HepG2 (cell line): Measurements from ENCODE around the gene ACSL5. TPM values are rescaled to one million over a fixed set of nuclear protein-coding genes. Genes with fewer than 3 reads are reported as not detected.

ENCODE experiments used
- ATAC-seq: fragments of 200-7000 bp; cut with Tn5 transposase; 3 replicates; pipeline ENCODE4 v1.9.1; 2020; ENCODE audit warnings: mild to moderate bottlenecking, moderate library complexity
- BruUV-seq: library from RNA; stranded (reverse); fragments of 400-500 nt; replicated peaks from 2 replicates; lab custom pipeline; 2021; lab: Mats Ljungman, UMichigan
- CTCF ChIA-PET: fragments of 300-600 bp; formaldehyde crosslinking; extraction: SDS; loops from one replicate; lab custom pipeline; 2021; ENCODE audit warnings: low total read pairs, inconsistent platforms, low intra/inter-chr PET ratio; lab: Yijun Ruan, JAX
- POLR2A ChIA-PET: fragments of 350-600 bp; sonication (Branson Sonifier 250); formaldehyde crosslinking; loops from one replicate; lab custom pipeline; 2020; ENCODE audit warnings: antibody characterized with exemption, inconsistent platforms; lab: Yijun Ruan, JAX
- DNase-seq: peaks from one replicate; pipeline ENCODE4 v3.0.0-alpha.2; 2015; ENCODE audit warnings: low spot score
- FAIRE-seq: peaks from 3 replicates; lab custom pipeline; 2011; peaks lifted over from hg19 to GRCh38; lab: Jason Lieb, UNC
- H2AFZ ChIP-seq: one replicate; pipeline ENCODE4 v1.6.1; 2011; ENCODE audit warnings: low read length, inconsistent platforms
- H3K27ac ChIP-seq: fragments of 300-600 bp; 3 replicates; pipeline ENCODE4 v1.8.0; 2011; ENCODE audit warnings: mixed run types, mild to moderate bottlenecking, mixed read lengths, low read length, inconsistent platforms; ENCODE audit not compliant: insufficient read depth; ENCODE audit errors: extremely low read length
- H3K27me3 ChIP-seq, 2 experiments: fragments of 200-600 bp in 1 of 2; 2 replicates in 1 of 2; 3 replicates in 1 of 2; pipeline versions ENCODE4 v1.6.0 to v1.8.0; 2011; ENCODE audit warnings: low read length in 2 of 2, mild to moderate bottlenecking in 2 of 2, moderate library complexity in 2 of 2, inconsistent platforms in 1 of 2; ENCODE audit not compliant: insufficient read depth in 2 of 2, control insufficient read depth in 1 of 2
- H3K36me3 ChIP-seq, 2 experiments: fragments of 200-600 bp in 1 of 2; replicated peaks in 1 of 2; 2 replicates in 1 of 2; 3 replicates in 1 of 2; pipeline versions ENCODE4 v1.5.1 to v1.8.0; 2011; ENCODE audit warnings: low read length in 2 of 2, inconsistent platforms in 1 of 2; ENCODE audit not compliant: insufficient read depth in 2 of 2, control insufficient read depth in 1 of 2
- H3K4me1 ChIP-seq: 2 replicates; pipeline ENCODE4 v1.5.1; 2012; ENCODE audit warnings: low read length, inconsistent platforms; ENCODE audit not compliant: insufficient read depth
- H3K4me2 ChIP-seq: 2 replicates; pipeline ENCODE4 v1.6.0; 2011; ENCODE audit warnings: low read depth, low read length, inconsistent platforms
- H3K4me3 ChIP-seq, 3 experiments: fragments of 200-600 bp in 1 of 3; sonication (generic), shearing (Covaris generic) in 1 of 3; replicated peaks in 1 of 3; 2 replicates each; pipeline ENCODE4 v1.5.1; 2011 to 2016; ENCODE audit warnings: low read length in 3 of 3, inconsistent platforms in 2 of 3, low read depth in 2 of 3, mild to moderate bottlenecking in 2 of 3, control low read depth in 1 of 3, mixed read lengths in 1 of 3; ENCODE audit not compliant: insufficient read depth in 1 of 3
- H3K79me2 ChIP-seq: one replicate; pipeline ENCODE4 v1.6.1; 2011; ENCODE audit warnings: low read length, inconsistent platforms; ENCODE audit not compliant: insufficient read depth
- H3K9ac ChIP-seq: 2 replicates; pipeline ENCODE4 v1.6.0; 2011; ENCODE audit warnings: mild to moderate bottlenecking, low read depth, low read length, inconsistent platforms; ENCODE audit not compliant: insufficient read depth
- H3K9me3 ChIP-seq: 2 replicates; pipeline ENCODE4 v1.5.1; 2012; ENCODE audit warnings: mild to moderate bottlenecking, low read length
- H4K20me1 ChIP-seq: 2 replicates; pipeline ENCODE4 v1.6.0; 2011; ENCODE audit warnings: inconsistent platforms, mild to moderate bottlenecking, low read length, moderate library complexity; ENCODE audit not compliant: insufficient read depth
- BCL6 ChIP-seq: IDR thresholded peaks from 2 replicates; pipeline ENCODE4 v1.6.1; 2016; ENCODE audit warnings: missing genetic modification reagents, missing compliant biosample characterization
- CBX5 ChIP-seq: sonication (generic); formaldehyde crosslinking; IDR thresholded peaks from 2 replicates; pipeline ENCODE4 v1.4.0; 2020; ENCODE audit warnings: missing genetic modification reagents, borderline replicate concordance
- GATAD1 ChIP-seq: IDR thresholded peaks from 2 replicates; pipeline ENCODE4 v1.6.1; 2016; ENCODE audit warnings: missing genetic modification reagents, missing compliant biosample characterization
- GZF1 ChIP-seq: sonication (generic); formaldehyde crosslinking; IDR thresholded peaks from 2 replicates; pipeline ENCODE4 v1.5.1; 2020; ENCODE audit warnings: mild to moderate bottlenecking, missing genetic modification reagents
- KLF6 ChIP-seq: IDR thresholded peaks from 2 replicates; pipeline ENCODE4 v1.8.0; 2016; ENCODE audit warnings: missing biosample characterization, missing genetic modification reagents
- MIER2 ChIP-seq: IDR thresholded peaks from 2 replicates; pipeline ENCODE4 v1.6.1; 2016; ENCODE audit warnings: missing biosample characterization, missing genetic modification reagents
- MTA1 ChIP-seq: sonication (generic); formaldehyde crosslinking; IDR thresholded peaks from 2 replicates; pipeline ENCODE4 v1.4.0; 2020; ENCODE audit warnings: missing genetic modification reagents, mild to moderate bottlenecking, borderline replicate concordance
- NCOA2 ChIP-seq: sonication (generic); formaldehyde crosslinking; IDR thresholded peaks from 2 replicates; pipeline ENCODE4 v1.8.0; 2022; ENCODE audit warnings: inconsistent platforms
- RXRB ChIP-seq: IDR thresholded peaks from 2 replicates; pipeline ENCODE4 v1.6.1; 2016; ENCODE audit warnings: borderline replicate concordance, missing genetic modification reagents, missing compliant biosample characterization
- SMAD1 ChIP-seq: sonication (generic); formaldehyde crosslinking; IDR thresholded peaks from 2 replicates; pipeline ENCODE4 v1.4.0; 2020; ENCODE audit warnings: missing genetic modification reagents, low read depth, mild to moderate bottlenecking, borderline replicate concordance
- ZNF143 ChIP-seq: sonication (generic); formaldehyde crosslinking; IDR thresholded peaks from 2 replicates; pipeline ENCODE4 v1.4.0; 2020; ENCODE audit warnings: missing genetic modification reagents
- ZNF232 ChIP-seq: sonication (generic); formaldehyde crosslinking; IDR thresholded peaks from 2 replicates; pipeline ENCODE4 v1.4.0; 2020; ENCODE audit warnings: missing genetic modification reagents, borderline replicate concordance
- WGBS: methylation state at CpG from one replicate; pipeline ENCODE4 v1.1.6; 2017; ENCODE audit warnings: low lambda C conversion rate; 5-methylcytosine and 5-hydroxymethylcytosine counted together
- in situ Hi-C: cut with HindIII; loops from 2 replicates; pipeline ENCODE4 v1.10.0; 2017; ENCODE audit warnings: low pct_unique_long_range_greater_than_20kb; ENCODE audit not compliant: extremely low pct_ligation_motif_present
- intact Hi-C: fragments of 100-400 bp; cut with micrococcal nuclease; formaldehyde crosslinking; loops from one replicate; pipeline ENCODE4 v1.10.0; 2022; ENCODE audit not compliant: unreplicated experiment
- polyA plus RNA-seq, 8 experiments: library from polyadenylated mRNA; depleted of rRNA in 3 of 8; stranded (reverse) in 7 of 8; unstranded in 1 of 8; fragments of >200 nt; fragmentation: Illumina TruSeq in 4 of 8; extraction: Trizol in 4 of 8; gene quantifications; 2 replicates each; pipeline versions ENCODE4 v1.2.1 to v1.2.3, GENCODE V29; 2011 to 2016; ENCODE audit warnings: low read depth in 4 of 8, missing spikeins in 1 of 8, mixed read lengths in 1 of 8; ENCODE audit not compliant: insufficient read depth in 1 of 8
- total RNA-seq, 5 experiments: library from RNA; depleted of rRNA; stranded (reverse); fragments of >200 nt; fragmentation: Illumina TruSeq; extraction: Trizol; gene quantifications; 2 replicates each; pipeline ENCODE4 v1.2.3, GENCODE V29; 2016; ENCODE audit warnings: low read depth in 1 of 5
- TF ChIP-seq, protein P1 (sequence below): sonication (generic); formaldehyde crosslinking; IDR thresholded peaks from 2 replicates; pipeline ENCODE4 v1.4.0; 2020; ENCODE audit warnings: low read depth, mild to moderate bottlenecking, missing genetic modification reagents
- TF ChIP-seq, protein P2 (sequence below), 2 experiments: fragments of 450-650 bp in 1 of 2; sonication (generic) in 1 of 2; formaldehyde crosslinking; IDR thresholded peaks; 2 replicates each; pipeline versions ENCODE4 v1.5.0 to v1.8.0; 2020 to 2022; ENCODE audit warnings: mild to moderate bottlenecking in 1 of 2, missing genetic modification reagents in 1 of 2
- TF ChIP-seq, protein P3 (sequence below): IDR thresholded peaks from 2 replicates; pipeline ENCODE4 v1.4.0; 2020; ENCODE audit warnings: mild to moderate bottlenecking, missing genetic modification reagents

Gene ACSL5
- total and polyA plus RNA-seq, 2 of the 13 experiments (the other 11 are each of a cell fraction or from before 2014, with no cell fraction given) = 56.4 to 82.5 TPM

DNA sequence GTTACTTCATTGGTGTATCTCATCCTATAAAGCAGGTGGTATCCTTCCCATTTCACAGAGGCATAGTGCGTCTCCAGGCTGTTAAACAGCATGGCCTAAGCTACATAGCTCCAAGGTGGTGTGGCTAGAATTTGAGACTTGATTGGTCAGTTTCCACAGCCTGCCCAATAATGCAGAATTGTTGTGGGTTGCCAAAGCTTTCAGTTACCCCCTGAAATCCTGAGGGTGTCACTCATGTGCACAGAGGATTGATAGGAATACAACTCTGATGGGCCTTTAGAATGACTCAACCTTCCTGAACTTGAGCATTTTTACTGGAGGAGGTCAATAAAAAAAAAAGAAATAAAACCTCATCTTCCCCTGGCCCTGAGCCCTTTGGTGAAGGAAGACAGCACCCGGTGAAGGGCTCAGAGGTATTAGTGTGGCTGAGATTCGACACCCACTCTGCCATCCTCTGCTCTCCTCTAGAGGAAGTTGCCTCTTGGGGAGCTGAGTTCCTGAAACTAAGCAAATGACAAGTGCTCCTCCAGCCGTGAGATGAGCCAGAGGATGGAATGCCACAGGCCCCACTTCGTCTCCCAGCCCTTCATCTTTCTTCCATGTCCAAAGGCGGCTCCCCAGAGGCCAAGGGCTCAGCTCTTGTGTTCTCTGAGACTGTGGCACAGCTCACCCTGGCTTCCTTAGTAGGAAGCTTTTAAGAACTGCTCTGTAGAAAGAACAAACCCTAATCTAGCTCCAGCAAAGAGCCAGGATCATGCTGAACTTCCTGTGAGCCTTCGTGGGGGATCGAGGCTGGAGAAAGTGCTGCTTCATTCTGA lies 1.0 kb downstream of the ACSL5 start (continued):
- peak; percentile 35; the same call in 1 of the 2 replicates for TF ChIP-seq MIER2 (CRISPR knock-in tag)
- TF ChIP-seq GZF1 (CRISPR knock-in tag) = no peak
- 0 out of 2 replicates have a peak, but pooled peaks have one; percentile 18 for TF ChIP-seq KLF6
- TF ChIP-seq ZNF232 (CRISPR knock-in tag) = 0 out of 2 replicates have a peak, but pooled peaks have one; percentile 18
- TF ChIP-seq RXRB = no peak
- no peak for TF ChIP-seq CBX5 (CRISPR knock-in tag)
- TF ChIP-seq ZNF143 (CRISPR knock-in tag) = no peak

DNA sequence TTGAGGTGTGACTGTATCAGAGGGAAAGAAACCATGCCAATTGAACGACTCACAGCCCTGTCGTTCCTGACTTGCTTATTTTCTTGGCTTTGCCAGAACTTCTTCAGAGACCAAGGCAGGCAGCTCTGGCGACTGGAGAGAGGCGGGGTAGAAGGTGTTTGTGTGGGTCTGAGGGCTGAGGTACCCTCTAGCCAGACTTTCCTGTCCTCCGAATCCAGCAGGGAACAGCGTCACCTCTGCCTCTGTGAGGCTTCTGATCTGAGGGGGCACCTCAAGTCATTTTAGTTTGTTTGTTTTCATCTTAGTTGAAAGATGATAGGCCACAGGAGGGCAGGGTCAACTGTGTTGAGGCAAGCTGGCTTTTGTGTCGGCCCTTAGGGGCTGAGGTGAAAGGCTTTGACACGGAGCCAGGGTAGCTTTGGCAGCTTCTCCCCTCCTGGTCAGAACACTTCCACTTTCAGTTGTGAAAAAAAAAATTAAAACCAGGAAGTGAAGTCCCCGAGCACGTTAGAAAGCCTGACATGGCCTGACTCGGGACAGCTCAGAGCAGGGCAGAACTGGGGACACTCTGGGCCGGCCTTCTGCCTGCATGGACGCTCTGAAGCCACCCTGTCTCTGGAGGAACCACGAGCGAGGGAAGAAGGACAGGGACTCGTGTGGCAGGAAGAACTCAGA lies 1.9 kb downstream of the ACSL5 start:
- ATAC-seq (peak; percentile 40), DNase-seq (peak; percentile 56), FAIRE-seq (no peak)
- Histone ChIP-seq H3K9ac (peak overlapping the region; percentile 76), H2AFZ (peak overlapping the region; percentile 49), H3K36me3 (no peaks in the 10 kb centered on the region; a peak in 1 of 5 replicates), H3K4me2 (peak overlapping the region; percentile 86), H3K9me3 (no peaks in the 10 kb centered on the region), H3K27me3 (no peaks in the 10 kb centered on the region; a peak in 1 of 5 replicates), H3K4me1 (peaks cover 85% of the 10 kb centered on the region), H3K79me2 (peaks cover 51% of the 10 kb centered on the region), H4K20me1 (no peaks in the 10 kb centered on the region), H3K27ac (peak overlapping the region; percentile 80), H3K4me3 (peak overlapping the region; percentile 69 to 72 (median 72))
- in situ Hi-C loops (no loop called here), intact Hi-C loops (loop anchor here (2.0 kb wide), 1 partner anchor 19 kb away; no protein-coding TSS in a partner anchor)
- POLR2A ChIA-PET = interaction anchor here (0.7 to 3.9 kb wide), 9 partner anchors 9 to 73 kb away, joined by 3 to 55 read pairs (median 14); no protein-coding TSS in a partner anchor
- no TSS peak for BruUV-seq
- CTCF ChIA-PET = no interaction called here
- 2% methylated on average over 16 of the region's 16 CpGs for WGBS
- TF ChIP-seq, protein P1, sequence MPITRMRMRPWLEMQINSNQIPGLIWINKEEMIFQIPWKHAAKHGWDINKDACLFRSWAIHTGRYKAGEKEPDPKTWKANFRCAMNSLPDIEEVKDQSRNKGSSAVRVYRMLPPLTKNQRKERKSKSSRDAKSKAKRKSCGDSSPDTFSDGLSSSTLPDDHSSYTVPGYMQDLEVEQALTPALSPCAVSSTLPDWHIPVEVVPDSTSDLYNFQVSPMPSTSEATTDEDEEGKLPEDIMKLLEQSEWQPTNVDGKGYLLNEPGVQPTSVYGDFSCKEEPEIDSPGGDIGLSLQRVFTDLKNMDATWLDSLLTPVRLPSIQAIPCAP = 0 out of 2 replicates have a peak, but pooled peaks have one; percentile 41
- TF ChIP-seq GATAD1 (CRISPR knock-in tag) (0 out of 2 replicates have a peak, but pooled peaks have one; percentile 8), NCOA2 (CRISPR knock-in tag) (peak; percentile 9; the same call in 1 of the 2 replicates), MTA1 (0 out of 2 replicates have a peak, but pooled peaks have one; percentile 40), BCL6 (CRISPR knock-in tag) (0 out of 2 replicates have a peak, but pooled peaks have one; percentile 14), SMAD1 (CRISPR knock-in tag) (no peak)
- TF ChIP-seq, protein P2, sequence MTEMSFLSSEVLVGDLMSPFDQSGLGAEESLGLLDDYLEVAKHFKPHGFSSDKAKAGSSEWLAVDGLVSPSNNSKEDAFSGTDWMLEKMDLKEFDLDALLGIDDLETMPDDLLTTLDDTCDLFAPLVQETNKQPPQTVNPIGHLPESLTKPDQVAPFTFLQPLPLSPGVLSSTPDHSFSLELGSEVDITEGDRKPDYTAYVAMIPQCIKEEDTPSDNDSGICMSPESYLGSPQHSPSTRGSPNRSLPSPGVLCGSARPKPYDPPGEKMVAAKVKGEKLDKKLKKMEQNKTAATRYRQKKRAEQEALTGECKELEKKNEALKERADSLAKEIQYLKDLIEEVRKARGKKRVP (CRISPR knock-in tag; IDR thresholded peaks at IDR 0.05) = no peak
- TF ChIP-seq, protein P3, sequence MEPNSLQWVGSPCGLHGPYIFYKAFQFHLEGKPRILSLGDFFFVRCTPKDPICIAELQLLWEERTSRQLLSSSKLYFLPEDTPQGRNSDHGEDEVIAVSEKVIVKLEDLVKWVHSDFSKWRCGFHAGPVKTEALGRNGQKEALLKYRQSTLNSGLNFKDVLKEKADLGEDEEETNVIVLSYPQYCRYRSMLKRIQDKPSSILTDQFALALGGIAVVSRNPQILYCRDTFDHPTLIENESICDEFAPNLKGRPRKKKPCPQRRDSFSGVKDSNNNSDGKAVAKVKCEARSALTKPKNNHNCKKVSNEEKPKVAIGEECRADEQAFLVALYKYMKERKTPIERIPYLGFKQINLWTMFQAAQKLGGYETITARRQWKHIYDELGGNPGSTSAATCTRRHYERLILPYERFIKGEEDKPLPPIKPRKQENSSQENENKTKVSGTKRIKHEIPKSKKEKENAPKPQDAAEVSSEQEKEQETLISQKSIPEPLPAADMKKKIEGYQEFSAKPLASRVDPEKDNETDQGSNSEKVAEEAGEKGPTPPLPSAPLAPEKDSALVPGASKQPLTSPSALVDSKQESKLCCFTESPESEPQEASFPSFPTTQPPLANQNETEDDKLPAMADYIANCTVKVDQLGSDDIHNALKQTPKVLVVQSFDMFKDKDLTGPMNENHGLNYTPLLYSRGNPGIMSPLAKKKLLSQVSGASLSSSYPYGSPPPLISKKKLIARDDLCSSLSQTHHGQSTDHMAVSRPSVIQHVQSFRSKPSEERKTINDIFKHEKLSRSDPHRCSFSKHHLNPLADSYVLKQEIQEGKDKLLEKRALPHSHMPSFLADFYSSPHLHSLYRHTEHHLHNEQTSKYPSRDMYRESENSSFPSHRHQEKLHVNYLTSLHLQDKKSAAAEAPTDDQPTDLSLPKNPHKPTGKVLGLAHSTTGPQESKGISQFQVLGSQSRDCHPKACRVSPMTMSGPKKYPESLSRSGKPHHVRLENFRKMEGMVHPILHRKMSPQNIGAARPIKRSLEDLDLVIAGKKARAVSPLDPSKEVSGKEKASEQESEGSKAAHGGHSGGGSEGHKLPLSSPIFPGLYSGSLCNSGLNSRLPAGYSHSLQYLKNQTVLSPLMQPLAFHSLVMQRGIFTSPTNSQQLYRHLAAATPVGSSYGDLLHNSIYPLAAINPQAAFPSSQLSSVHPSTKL = 0 out of 2 replicates have a peak, but pooled peaks have one; percentile 7
